PC-3 (cell line): Measurements from ENCODE around the gene CARD11. TPM values are rescaled to one million over a fixed set of nuclear protein-coding genes. Genes with fewer than 3 reads are reported as not detected.

Source experiments
- ATAC-seq: fragments of 200-7000 bp; cut with Tn5 transposase; 2 replicates; pipeline ENCODE4 v1.9.1; 2020; ENCODE audit warnings: mild to moderate bottlenecking, moderate library complexity
- BruUV-seq: library from RNA; stranded (reverse); fragments of 400-500 nt; replicated peaks from 2 replicates; lab custom pipeline; 2021; lab: Mats Ljungman, UMichigan
- CTCF ChIA-PET: fragments of 300-600 bp; sonication (Branson Sonifier 250); formaldehyde crosslinking; loops from one replicate; lab custom pipeline; 2022; ENCODE audit warnings: antibody characterized with exemption; lab: Charles Lee
- POLR2A ChIA-PET: fragments of 300-600 bp; sonication (Branson Sonifier 250); formaldehyde crosslinking; loops from one replicate; lab custom pipeline; 2022; ENCODE audit warnings: antibody characterized with exemption; ENCODE audit not compliant: unreplicated experiment; lab: Charles Lee
- DNase-seq: peaks from one replicate; pipeline ENCODE4 v3.0.0-alpha.2; 2015
- H2AFZ ChIP-seq: fragments of 300-600 bp; sonication (generic); 2 replicates; pipeline ENCODE4 v1.6.0; 2016; ENCODE audit warnings: antibody characterized with exemption, low read length
- H3F3A ChIP-seq: fragments of 300-600 bp; sonication (generic); one replicate; pipeline ENCODE4 v1.6.0; 2017; ENCODE audit warnings: antibody characterized with exemption, low read length, control low read depth, mild to moderate bottlenecking; ENCODE audit not compliant: unreplicated experiment
- H3K27ac ChIP-seq: fragments of 300-600 bp; sonication (generic); 2 replicates; pipeline ENCODE4 v1.5.1; 2016; ENCODE audit warnings: mild to moderate bottlenecking, low read length
- H3K27me3 ChIP-seq: fragments of 300-600 bp; sonication (generic); 2 replicates; pipeline ENCODE4 v1.6.1; 2016; ENCODE audit warnings: low read length, mixed read lengths
- H3K36me3 ChIP-seq: fragments of 300-600 bp; sonication (generic); 2 replicates; pipeline ENCODE4 v1.6.1; 2016; ENCODE audit warnings: low read depth, mixed run types, low read length, mixed read lengths
- H3K4me1 ChIP-seq: fragments of 300-600 bp; sonication (generic); 2 replicates; pipeline ENCODE4 v1.5.1; 2016; ENCODE audit warnings: low read length; ENCODE audit not compliant: insufficient read depth
- H3K4me2 ChIP-seq: fragments of 300-600 bp; sonication (generic); 2 replicates; pipeline ENCODE4 v1.6.0; 2016; ENCODE audit warnings: low read length
- H3K4me3 ChIP-seq: fragments of 300-600 bp; sonication (generic); 2 replicates; pipeline ENCODE4 v1.5.1; 2016; ENCODE audit warnings: mild to moderate bottlenecking, low read length, mixed read lengths
- H3K79me2 ChIP-seq: fragments of 300-600 bp; sonication (generic); 2 replicates; pipeline ENCODE4 v1.6.1; 2017; ENCODE audit warnings: low read length, mixed read lengths
- H3K9ac ChIP-seq: fragments of 300-600 bp; sonication (generic); 2 replicates; pipeline ENCODE4 v1.6.0; 2016; ENCODE audit warnings: mild to moderate bottlenecking, low read length
- H3K9me2 ChIP-seq: fragments of 300-600 bp; sonication (generic); replicated peaks from 2 replicates; pipeline ENCODE4 v1.6.1; 2016; ENCODE audit warnings: mixed run types, low read length, mixed read lengths
- H3K9me3 ChIP-seq: fragments of 300-600 bp; sonication (generic); 2 replicates; pipeline ENCODE4 v1.6.1; 2016; ENCODE audit warnings: low read length, mixed read lengths
- H4K20me1 ChIP-seq: fragments of 300-600 bp; sonication (generic); 2 replicates; pipeline ENCODE4 v1.6.1; 2016; ENCODE audit warnings: low read length, mixed read lengths
- EZH2 ChIP-seq: fragments of 300-600 bp; sonication (generic); IDR thresholded peaks from one replicate; pipeline ENCODE4 v1.6.1; 2017; ENCODE audit warnings: antibody characterized with exemption, mild to moderate bottlenecking, low read length; ENCODE audit not compliant: unreplicated experiment
- EZH2phosphoT487 ChIP-seq: fragments of 300-600 bp; sonication (generic); IDR thresholded peaks from 2 replicates; pipeline ENCODE4 v1.6.1; 2018; ENCODE audit warnings: mild to moderate bottlenecking, antibody characterized with exemption, low read length, borderline replicate concordance
- intact Hi-C: fragments of 100-400 bp; cut with micrococcal nuclease; formaldehyde crosslinking; loops from 2 replicates; pipeline ENCODE4 v1.9.0; 2023
- total RNA-seq: library from RNA; depleted of rRNA; stranded (reverse); fragments of >200 nt; gene quantifications from 2 replicates; pipeline ENCODE4 v1.2.3, GENCODE V29; 2014
- TF ChIP-seq, protein P1 (sequence below): fragments of 300-600 bp; sonication (generic); conservative IDR thresholded peaks from 2 replicates; pipeline ENCODE4 v1.5.1; 2017; ENCODE audit warnings: antibody characterized with exemption, low read depth, mild to moderate bottlenecking, low read length

CARD11 gene
- total RNA-seq, 1 experiment from 2014 or later: not detected

- peak overlapping the region; percentile 50; the same call in 1 of the 2 replicates for H2AFZ ChIP-seq
- peak overlapping the region; percentile 47 for H3K4me2 ChIP-seq
- no peaks in the 10 kb centered on the region for H3K9me3 ChIP-seq
- intact Hi-C loops: no loop called here
- ChIA-PET POLR2A (no interaction called here), CTCF (no interaction called here)
- H4K20me1 ChIP-seq: no peaks in the 10 kb centered on the region
- ATAC-seq (no peak), DNase-seq (no peak)
- H3K9me2 ChIP-seq: no peaks in the 10 kb centered on the region
- H3K36me3 ChIP-seq: no peaks in the 10 kb centered on the region
- no peaks in the 10 kb centered on the region for H3K4me1 ChIP-seq
- H3K27me3 ChIP-seq: peaks cover 47% of the 10 kb centered on the region
- TF ChIP-seq, protein P1, sequence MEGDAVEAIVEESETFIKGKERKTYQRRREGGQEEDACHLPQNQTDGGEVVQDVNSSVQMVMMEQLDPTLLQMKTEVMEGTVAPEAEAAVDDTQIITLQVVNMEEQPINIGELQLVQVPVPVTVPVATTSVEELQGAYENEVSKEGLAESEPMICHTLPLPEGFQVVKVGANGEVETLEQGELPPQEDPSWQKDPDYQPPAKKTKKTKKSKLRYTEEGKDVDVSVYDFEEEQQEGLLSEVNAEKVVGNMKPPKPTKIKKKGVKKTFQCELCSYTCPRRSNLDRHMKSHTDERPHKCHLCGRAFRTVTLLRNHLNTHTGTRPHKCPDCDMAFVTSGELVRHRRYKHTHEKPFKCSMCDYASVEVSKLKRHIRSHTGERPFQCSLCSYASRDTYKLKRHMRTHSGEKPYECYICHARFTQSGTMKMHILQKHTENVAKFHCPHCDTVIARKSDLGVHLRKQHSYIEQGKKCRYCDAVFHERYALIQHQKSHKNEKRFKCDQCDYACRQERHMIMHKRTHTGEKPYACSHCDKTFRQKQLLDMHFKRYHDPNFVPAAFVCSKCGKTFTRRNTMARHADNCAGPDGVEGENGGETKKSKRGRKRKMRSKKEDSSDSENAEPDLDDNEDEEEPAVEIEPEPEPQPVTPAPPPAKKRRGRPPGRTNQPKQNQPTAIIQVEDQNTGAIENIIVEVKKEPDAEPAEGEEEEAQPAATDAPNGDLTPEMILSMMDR: no peak
- BruUV-seq: no TSS peak
- no peak overlapping the region for H3K9ac ChIP-seq
- H3F3A ChIP-seq: no peaks in the 10 kb centered on the region
- H3K27ac ChIP-seq: no peak overlapping the region
- H3K79me2 ChIP-seq: no peaks in the 10 kb centered on the region
- H3K4me3 ChIP-seq: peak overlapping the region; percentile 35; the same call in 1 of the 2 replicates
Measured at GRCh38 chr7:3056234-3057065, 12.8 kb upstream of the CARD11 start.

DNA sequence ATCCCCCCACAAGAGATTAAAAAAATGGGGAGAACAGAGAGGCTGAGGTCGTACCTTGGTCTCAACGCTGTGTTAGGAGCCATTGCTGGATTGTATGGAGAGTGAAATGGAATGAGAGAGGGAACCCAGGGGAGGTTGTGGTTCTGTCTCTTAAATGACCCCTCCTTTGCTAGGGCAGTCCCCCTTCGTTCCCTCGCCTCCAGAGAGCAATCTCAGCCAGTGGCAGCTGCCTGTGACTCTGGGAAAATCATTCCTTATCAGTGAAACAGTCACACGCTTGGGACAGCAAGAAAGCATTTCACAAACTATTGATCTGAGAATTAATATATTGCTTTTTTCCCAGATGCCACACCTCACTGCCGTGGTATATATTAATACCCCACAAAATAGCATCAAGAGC is 12.0 kb upstream of the CARD11 start:
- Histone ChIP-seq H3K9ac (no peak overlapping the region), H3K4me1 (no peaks in the 10 kb centered on the region), H3K9me2 (no peaks in the 10 kb centered on the region), H3K4me2 (no peak overlapping the region), H3K27me3 (peaks cover 47% of the 10 kb centered on the region), H4K20me1 (no peaks in the 10 kb centered on the region), H3F3A (no peaks in the 10 kb centered on the region), H3K9me3 (no peaks in the 10 kb centered on the region), H3K4me3 (no peak overlapping the region), H2AFZ (no peak overlapping the region), H3K79me2 (no peaks in the 10 kb centered on the region), H3K27ac (no peak overlapping the region), H3K36me3 (no peaks in the 10 kb centered on the region)
- CTCF ChIA-PET: no interaction called here
- DNase-seq: no peak
- intact Hi-C loops: no loop called here
- TF ChIP-seq EZH2 (no peak), EZH2phosphoT487 (no peak)
- TF ChIP-seq, protein P1: no peak
- no peak for ATAC-seq
- no TSS peak for BruUV-seq
- POLR2A ChIA-PET: no interaction called here

- Histone ChIP-seq H3K79me2 (no peaks in the 10 kb centered on the region), H3K4me2 (no peak overlapping the region), H3K36me3 (no peaks in the 10 kb centered on the region), H3F3A (no peaks in the 10 kb centered on the region), H3K27me3 (no peaks in the 10 kb centered on the region), H3K4me1 (0 out of 2 replicates have a peak, but pooled peaks cover 6% of the 10 kb centered on the region), H2AFZ (no peak overlapping the region), H3K9me3 (no peaks in the 10 kb centered on the region), H3K9me2 (no peaks in the 10 kb centered on the region), H3K27ac (no peak overlapping the region), H3K9ac (no peak overlapping the region), H3K4me3 (no peak overlapping the region), H4K20me1 (no peaks in the 10 kb centered on the region)
- no TSS peak for BruUV-seq
- CTCF ChIA-PET: no interaction called here
- ATAC-seq (no peak), DNase-seq (peak; percentile 35)
- TF ChIP-seq, protein P1: no peak
- TF ChIP-seq EZH2phosphoT487: no peak
- no peak for TF ChIP-seq EZH2
- intact Hi-C loops: no loop called here
- POLR2A ChIA-PET: no interaction called here
Measured at GRCh38 chr7:3042861-3043489, 692 bp downstream of the CARD11 start.
